Vagina (tissue), 2 donors: Measurements from ENCODE around the gene DSG2.

Experiments used
- POLR2A ChIP-seq, 2 donors: fragments of 450-650 bp; IDR thresholded peaks; one replicate each; pipeline ENCODE4 v1.6.1; 2017; ENCODE audit warnings: antibody characterized with exemption in 2 of 2, mild to moderate bottlenecking in 2 of 2, moderate library complexity in 2 of 2
- TF ChIP-seq, protein P1 (sequence below), 3 experiments: fragments of 450-650 bp in 2 of 3; fragments of 200-600 bp in 1 of 3; sonication (generic) in 1 of 3; IDR thresholded peaks; one replicate each; pipeline ENCODE4 v1.5.1; 2017 to 2019; ENCODE audit warnings: antibody characterized with exemption in 3 of 3, mild to moderate bottlenecking in 2 of 3, moderate library complexity in 2 of 3

DNA sequence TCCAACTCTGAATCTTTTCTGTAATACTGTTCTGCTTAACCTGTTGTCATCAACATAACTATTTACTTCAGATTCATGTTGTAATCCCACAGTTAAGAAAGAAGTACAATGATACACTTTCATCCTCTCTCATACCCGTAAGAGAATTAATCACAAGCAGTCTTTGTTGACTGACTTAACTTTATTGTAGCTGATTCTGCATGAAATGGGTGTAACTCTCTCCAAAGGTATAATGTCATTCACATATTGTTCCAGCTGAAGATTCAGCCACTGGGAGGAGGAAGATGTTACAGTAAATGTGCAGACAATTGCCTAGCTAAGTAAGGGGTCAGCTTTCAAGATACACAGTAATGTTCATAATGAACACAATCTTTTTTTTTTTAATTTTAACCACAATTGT, 13.5 kb upstream of the DSG2 start:
- TF ChIP-seq, protein P1, sequence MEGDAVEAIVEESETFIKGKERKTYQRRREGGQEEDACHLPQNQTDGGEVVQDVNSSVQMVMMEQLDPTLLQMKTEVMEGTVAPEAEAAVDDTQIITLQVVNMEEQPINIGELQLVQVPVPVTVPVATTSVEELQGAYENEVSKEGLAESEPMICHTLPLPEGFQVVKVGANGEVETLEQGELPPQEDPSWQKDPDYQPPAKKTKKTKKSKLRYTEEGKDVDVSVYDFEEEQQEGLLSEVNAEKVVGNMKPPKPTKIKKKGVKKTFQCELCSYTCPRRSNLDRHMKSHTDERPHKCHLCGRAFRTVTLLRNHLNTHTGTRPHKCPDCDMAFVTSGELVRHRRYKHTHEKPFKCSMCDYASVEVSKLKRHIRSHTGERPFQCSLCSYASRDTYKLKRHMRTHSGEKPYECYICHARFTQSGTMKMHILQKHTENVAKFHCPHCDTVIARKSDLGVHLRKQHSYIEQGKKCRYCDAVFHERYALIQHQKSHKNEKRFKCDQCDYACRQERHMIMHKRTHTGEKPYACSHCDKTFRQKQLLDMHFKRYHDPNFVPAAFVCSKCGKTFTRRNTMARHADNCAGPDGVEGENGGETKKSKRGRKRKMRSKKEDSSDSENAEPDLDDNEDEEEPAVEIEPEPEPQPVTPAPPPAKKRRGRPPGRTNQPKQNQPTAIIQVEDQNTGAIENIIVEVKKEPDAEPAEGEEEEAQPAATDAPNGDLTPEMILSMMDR (IDR thresholded peaks at IDR 0.05), result no peak
- no peak for TF ChIP-seq POLR2A (IDR thresholded peaks at IDR 0.05)
